IPS-NIHi7 (cell line): ENCODE results near the gene KPNA1.
A peak's percentile ranks its signal among the peaks of the same experiment; 100 is the strongest.

Source experiments
- DNase-seq: peaks from one replicate; pipeline ENCODE4 v3.0.0; 2012; ENCODE audit warnings: mixed read lengths; ENCODE audit errors: extremely low spot score

KPNA1 gene

GRCh38 chr3:122383771-122384697, 130.7 kb downstream of the KPNA1 start, which contains the start of gene FAM162A:
TSS of gene FAM162A (plus strand) at chr3:122384182. CDS start at chr3:122384266, 84 bp downstream.
- DNase-seq = peak; percentile 92

- DNase-seq = peak; percentile 89
Observed at GRCh38 chr3:122382888-122383666, 131.7 kb downstream of the KPNA1 start, which contains the start of gene MIX23. TSS of gene MIX23 (minus strand) at chr3:122383231. CDS start at chr3:122383224, 7 bp downstream.

GRCh38 chr3:122377975-122378374, 136.8 kb downstream of the KPNA1 start:
- no peak for DNase-seq

GRCh38 chr3:122374034-122374433, 140.7 kb downstream of the KPNA1 start:
- DNase-seq = no peak
